H1 (cell line): ENCODE results near the gene MATR3. TPM values are rescaled to one million over a fixed set of nuclear protein-coding genes. Genes with fewer than 3 reads are reported as not detected.

Experiments used
- EP300 ChIP-seq, 2 experiments: IDR thresholded peaks; 1 replicate in 1 of 2; 2 replicates in 1 of 2; pipeline ENCODE4 v1.6.1; 2011 to 2012; ENCODE audit warnings: low read depth in 2 of 2, low read length in 2 of 2, mild to moderate bottlenecking in 2 of 2, borderline replicate concordance in 1 of 2, inconsistent platforms in 1 of 2, moderate library complexity in 1 of 2
- POU5F1 ChIP-seq: IDR thresholded peaks from 2 replicates; pipeline ENCODE4 v1.6.1; 2011; ENCODE audit warnings: low read depth, mild to moderate bottlenecking, low read length, moderate library complexity
- TAF1 ChIP-seq: IDR thresholded peaks from 2 replicates; pipeline ENCODE4 v1.6.1; 2011; ENCODE audit warnings: mild to moderate bottlenecking, low read depth, low read length
- polyA plus RNA-seq, 7 experiments: library from polyadenylated mRNA; depleted of rRNA in 3 of 7; stranded (reverse) in 5 of 7; unstranded in 2 of 7; fragments of >200 nt in 5 of 7; fragments of 200-250 nt in 2 of 7; gene quantifications; 1 replicate in 5 of 7; 2 replicates in 1 of 7; 4 replicates in 1 of 7; pipeline versions ENCODE4 v1.2.1 to v1.2.3, GENCODE V29; 2011 to 2013; ENCODE audit warnings: missing spikeins in 2 of 7, mixed read lengths in 2 of 7
- total RNA-seq: library from RNA; stranded (reverse); fragmentation: NEBNext Ultra II Directional; extraction: Animal tissue kit (Norgen Biotek cat#: 25700); gene quantifications from 2 replicates; pipeline ENCODE4 v1.2.1, GENCODE V29; 2021

Gene MATR3
- total and polyA plus RNA-seq, 2 of the 8 experiments (the other 6 are each of a cell fraction or from before 2014, with no cell fraction given), result 116 to 389 TPM

DNA sequence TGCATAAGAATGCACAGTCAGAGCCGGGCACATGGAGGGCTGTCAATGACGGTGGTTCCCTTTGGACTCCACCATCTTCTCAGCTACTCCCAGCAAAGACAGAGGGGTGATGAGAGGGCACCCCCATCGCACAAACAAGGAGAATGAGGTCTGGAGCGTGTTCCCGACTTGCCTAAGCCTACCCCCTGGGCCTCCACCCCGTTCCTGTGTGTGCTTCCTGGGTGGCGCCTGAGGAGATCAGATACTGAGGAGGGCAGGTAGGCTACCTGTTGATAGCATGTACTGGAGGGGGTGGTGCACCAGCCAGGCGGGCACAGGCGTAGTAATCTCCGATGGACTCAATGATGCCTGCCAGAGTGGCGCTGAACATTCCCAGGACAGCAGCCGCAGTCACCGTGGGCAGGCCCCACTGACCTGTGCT is 85.4 kb downstream of the MATR3 start (continued):
- TF ChIP-seq POU5F1 (no peak), TAF1 (no peak), EP300 (IDR thresholded peaks at IDR 0.05; ENCODE audit: borderline replicate concordance in 1 of 2, low read depth in 2 of 2, low read length in 2 of 2) (no peak)
